Prostate gland (tissue), 2 donors: ENCODE data around the gene MYO16. TPM values are rescaled to one million over a fixed set of nuclear protein-coding genes. Genes with fewer than 3 reads are reported as not detected.

Experiments used
- DNase-seq: peaks from one replicate; pipeline ENCODE4 v3.0.0-alpha.2; 2019; ENCODE audit warnings: low spot score
- H3K27ac ChIP-seq, 2 donors: fragments of 200-600 bp; sonication (generic); 2 replicates each; pipeline ENCODE4 v1.5.1; 2017 to 2019
- H3K27me3 ChIP-seq: fragments of 200-600 bp; sonication (generic); replicated peaks from 2 replicates; pipeline ENCODE4 v1.5.1; 2019; ENCODE audit not compliant: insufficient read depth
- H3K36me3 ChIP-seq, 2 donors: fragments of 200-600 bp; sonication (generic); 1 replicate in 1 of 2; 2 replicates in 1 of 2; pipeline versions ENCODE4 v1.5.1 to v1.8.1; 2017 to 2019
- H3K4me1 ChIP-seq: fragments of 200-600 bp; sonication (generic); replicated peaks from 2 replicates; pipeline ENCODE4 v1.5.1; 2019
- H3K4me3 ChIP-seq, 2 donors: fragments of 200-600 bp; sonication (generic); 2 replicates each; pipeline ENCODE4 v1.5.1; 2017 to 2019
- H3K9me3 ChIP-seq: fragments of 200-600 bp; sonication (generic); 2 replicates; pipeline ENCODE4 v1.5.1; 2017
- CTCF ChIP-seq, 4 experiments: fragments of 200-600 bp in 2 of 4; fragments of 450-650 bp in 2 of 4; sonication (generic) in 2 of 4; IDR thresholded peaks; 1 replicate in 3 of 4; 2 replicates in 1 of 4; pipeline ENCODE4 v1.5.1; 2016 to 2019; ENCODE audit warnings: antibody characterized with exemption in 4 of 4, mild to moderate bottlenecking in 2 of 4, moderate library complexity in 2 of 4
- POLR2A ChIP-seq: fragments of 450-650 bp; IDR thresholded peaks from one replicate; pipeline ENCODE4 v1.6.1; 2016; ENCODE audit warnings: antibody characterized with exemption, mild to moderate bottlenecking
- POLR2AphosphoS5 ChIP-seq: sonication (generic); formaldehyde crosslinking; IDR thresholded peaks from one replicate; pipeline ENCODE4 v1.6.1; 2017; ENCODE audit warnings: antibody characterized with exemption
- WGBS: methylation state at CpG from one replicate; pipeline ENCODE4 v1.1.5; 2018; 5-methylcytosine and 5-hydroxymethylcytosine counted together
- intact Hi-C: fragments of 100-400 bp; cut with DNase I; formaldehyde crosslinking; loops from one replicate; pipeline ENCODE4 v1.14.2; 2022
- total RNA-seq, 2 donors: library from RNA; depleted of rRNA; stranded (reverse); fragments of >200 nt; gene quantifications; one replicate each; pipeline ENCODE4 v1.1.0, GENCODE V29; 2016

The MYO16 gene
- total RNA-seq, 2 donors from 2014 or later, result 0.14 to 0.85 TPM

- TF ChIP-seq POLR2A (no peak), CTCF (IDR thresholded peaks at IDR 0.05) (no peak), POLR2AphosphoS5 (no peak)
- Histone ChIP-seq H3K36me3 (no peaks in the 10 kb centered on the region), H3K4me1 (no peaks in the 10 kb centered on the region), H3K27me3 (no peaks in the 10 kb centered on the region), H3K27ac (no peak overlapping the region), H3K4me3 (no peak overlapping the region), H3K9me3 (no peaks in the 10 kb centered on the region)
- intact Hi-C loops, result no loop called here
- DNase-seq, result no peak
- 83% methylated on average over 8 of the region's 8 CpGs for WGBS
Measured at GRCh38 chr13:108950333-108951010, 321.1 kb downstream of the MYO16 start.

- WGBS, result 94% methylated on average over 5 of the region's 5 CpGs
- intact Hi-C loops, result no loop called here
- TF ChIP-seq POLR2A (no peak), POLR2AphosphoS5 (no peak), CTCF (IDR thresholded peaks at IDR 0.05) (no peak)
- Histone ChIP-seq H3K4me3 (no peak overlapping the region), H3K36me3 (no peaks in the 10 kb centered on the region), H3K9me3 (no peaks in the 10 kb centered on the region), H3K27ac (no peak overlapping the region), H3K27me3 (no peaks in the 10 kb centered on the region), H3K4me1 (no peaks in the 10 kb centered on the region)
- DNase-seq, result no peak
Measured at GRCh38 chr13:108955741-108956140, 326.3 kb downstream of the MYO16 start.

GRCh38 chr13:108957369-108958012, 328.1 kb downstream of the MYO16 start:
- Histone ChIP-seq H3K27ac (peak overlapping the region in 1 of 2 donors; percentile 32), H3K27me3 (no peaks in the 10 kb centered on the region), H3K9me3 (no peaks in the 10 kb centered on the region), H3K4me3 (no peak overlapping the region), H3K36me3 (no peaks in the 10 kb centered on the region), H3K4me1 (no peaks in the 10 kb centered on the region)
- TF ChIP-seq POLR2A (no peak), CTCF (IDR thresholded peaks at IDR 0.05) (no peak), POLR2AphosphoS5 (peak; percentile 77)
- intact Hi-C loops, result no loop called here
- WGBS, result 28% methylated on average over 11 of the region's 11 CpGs
- peak; percentile 23 for DNase-seq

- Histone ChIP-seq H3K9me3 (no peaks in the 10 kb centered on the region), H3K4me3 (no peak overlapping the region), H3K36me3 (no peaks in the 10 kb centered on the region), H3K27ac (no peak overlapping the region), H3K27me3 (no peaks in the 10 kb centered on the region), H3K4me1 (no peaks in the 10 kb centered on the region)
- TF ChIP-seq CTCF (IDR thresholded peaks at IDR 0.05), result no peak
- no peak for TF ChIP-seq POLR2A
- TF ChIP-seq POLR2AphosphoS5, result no peak
- no peak for DNase-seq
- intact Hi-C loops, result no loop called here
Measured at GRCh38 chr13:108958013-108958376, 328.6 kb downstream of the MYO16 start.

GRCh38 chr13:108959234-108959633, 329.8 kb downstream of the MYO16 start:
- no peaks in the 10 kb centered on the region for H3K9me3 ChIP-seq
- intact Hi-C loops, result no loop called here
- no peaks in the 10 kb centered on the region for H3K36me3 ChIP-seq
- no peak overlapping the region for H3K4me3 ChIP-seq
- no peak overlapping the region for H3K27ac ChIP-seq
- no peaks in the 10 kb centered on the region for H3K27me3 ChIP-seq
- TF ChIP-seq CTCF (IDR thresholded peaks at IDR 0.05) (no peak), POLR2AphosphoS5 (no peak), POLR2A (no peak)
- DNase-seq, result no peak
- H3K4me1 ChIP-seq, result no peaks in the 10 kb centered on the region
